ENCODE measurements around the gene MSL1. TPM values are rescaled to one million over a fixed set of nuclear protein-coding genes. Genes with fewer than 3 reads are reported as not detected.
A peak's percentile ranks its signal among the peaks of the same experiment; 100 is the strongest.

Gene MSL1
- total and polyA plus RNA-seq, 2 of the 13 experiments (the other 11 are each of a cell fraction or from before 2014, with no cell fraction given), result 63.8 to 88.5 TPM

- TF ChIP-seq ZNF672 (CRISPR knock-in tag; IDR thresholded peaks at IDR 0.05) (0 out of 2 replicates have a peak, but pooled peaks have one; percentile 34), ZNF382 (CRISPR knock-in tag; IDR thresholded peaks at IDR 0.05; ENCODE audit: borderline replicate concordance) (no peak), HOXD1 (CRISPR knock-in tag; IDR thresholded peaks at IDR 0.05) (peak; percentile 94; the same call in 1 of the 2 replicates), ARNTL (CRISPR knock-in tag; IDR thresholded peaks at IDR 0.05) (peak; percentile 100), KLF9 (CRISPR knock-in tag; IDR thresholded peaks at IDR 0.05; ENCODE audit: low read depth) (peak; percentile 98; the same call in 1 of the 2 replicates), TRIM22 (IDR thresholded peaks at IDR 0.05) (no peak), ZNF629 (CRISPR knock-in tag; conservative IDR thresholded peaks at IDR 0.05) (no peak), ZNF678 (CRISPR knock-in tag; IDR thresholded peaks at IDR 0.05) (peak; percentile 95), ELK4 (CRISPR knock-in tag; IDR thresholded peaks at IDR 0.05; ENCODE audit: borderline replicate concordance) (no peak), SATB2 (CRISPR knock-in tag; IDR thresholded peaks at IDR 0.05) (peak; percentile 83), ZNF724P (CRISPR knock-in tag; IDR thresholded peaks at IDR 0.05; ENCODE audit: borderline replicate concordance) (peak; percentile 90), TFDP1 (CRISPR knock-in tag; IDR thresholded peaks at IDR 0.05; ENCODE audit: borderline replicate concordance) (peak; percentile 98), PRPF4 (IDR thresholded peaks at IDR 0.05; ENCODE audit: low read depth, low read length, poor library complexity, severe bottlenecking) (no peak), GZF1 (CRISPR knock-in tag; IDR thresholded peaks at IDR 0.05) (no peak), TEAD2 (CRISPR knock-in tag; IDR thresholded peaks at IDR 0.05) (no peak), ZBTB8A (CRISPR knock-in tag; IDR thresholded peaks at IDR 0.05; ENCODE audit: borderline replicate concordance, low read depth) (peak; percentile 72; the same call in 1 of the 2 replicates), ZFP36L1 (CRISPR knock-in tag; IDR thresholded peaks at IDR 0.05) (peak; percentile 96), ZNF607 (CRISPR knock-in tag; IDR thresholded peaks at IDR 0.05; ENCODE audit: borderline replicate concordance) (peak; percentile 94), PLRG1 (conservative IDR thresholded peaks at IDR 0.05) (no peak), ZNF3 (CRISPR knock-in tag; IDR thresholded peaks at IDR 0.05) (no peak), ARID2 (CRISPR knock-in tag; IDR thresholded peaks at IDR 0.05; ENCODE audit: borderline replicate concordance) (peak; percentile 84; the same call in 1 of the 2 replicates), ZNF329 (CRISPR knock-in tag; IDR thresholded peaks at IDR 0.05; ENCODE audit: low read depth) (peak; percentile 95), CC2D1A (CRISPR knock-in tag; IDR thresholded peaks at IDR 0.05) (no peak)
- TF ChIP-seq, protein P1, sequence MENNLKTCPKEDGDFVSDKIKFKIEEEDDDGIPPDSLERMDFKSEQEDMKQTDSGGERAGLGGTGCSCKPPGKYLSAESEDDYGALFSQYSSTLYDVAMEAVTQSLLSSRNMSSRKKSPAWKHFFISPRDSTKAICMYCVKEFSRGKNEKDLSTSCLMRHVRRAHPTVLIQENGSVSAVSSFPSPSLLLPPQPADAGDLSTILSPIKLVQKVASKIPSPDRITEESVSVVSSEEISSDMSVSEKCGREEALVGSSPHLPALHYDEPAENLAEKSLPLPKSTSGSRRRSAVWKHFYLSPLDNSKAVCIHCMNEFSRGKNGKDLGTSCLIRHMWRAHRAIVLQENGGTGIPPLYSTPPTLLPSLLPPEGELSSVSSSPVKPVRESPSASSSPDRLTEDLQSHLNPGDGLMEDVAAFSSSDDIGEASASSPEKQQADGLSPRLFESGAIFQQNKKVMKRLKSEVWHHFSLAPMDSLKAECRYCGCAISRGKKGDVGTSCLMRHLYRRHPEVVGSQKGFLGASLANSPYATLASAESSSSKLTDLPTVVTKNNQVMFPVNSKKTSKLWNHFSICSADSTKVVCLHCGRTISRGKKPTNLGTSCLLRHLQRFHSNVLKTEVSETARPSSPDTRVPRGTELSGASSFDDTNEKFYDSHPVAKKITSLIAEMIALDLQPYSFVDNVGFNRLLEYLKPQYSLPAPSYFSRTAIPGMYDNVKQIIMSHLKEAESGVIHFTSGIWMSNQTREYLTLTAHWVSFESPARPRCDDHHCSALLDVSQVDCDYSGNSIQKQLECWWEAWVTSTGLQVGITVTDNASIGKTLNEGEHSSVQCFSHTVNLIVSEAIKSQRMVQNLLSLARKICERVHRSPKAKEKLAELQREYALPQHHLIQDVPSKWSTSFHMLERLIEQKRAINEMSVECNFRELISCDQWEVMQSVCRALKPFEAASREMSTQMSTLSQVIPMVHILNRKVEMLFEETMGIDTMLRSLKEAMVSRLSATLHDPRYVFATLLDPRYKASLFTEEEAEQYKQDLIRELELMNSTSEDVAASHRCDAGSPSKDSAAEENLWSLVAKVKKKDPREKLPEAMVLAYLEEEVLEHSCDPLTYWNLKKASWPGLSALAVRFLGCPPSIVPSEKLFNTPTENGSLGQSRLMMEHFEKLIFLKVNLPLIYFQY (CRISPR knock-in tag; IDR thresholded peaks at IDR 0.05; ENCODE audit: borderline replicate concordance), result peak; percentile 85; the same call in 1 of the 2 replicates
These were observed 22.7 kb upstream of the MSL1 start (continued) for GRCh38 chr17:40098846-40099618.
